GM12878 (cell line): ENCODE results near the gene ZFP62. TPM values are rescaled to one million over a fixed set of nuclear protein-coding genes. Genes with fewer than 3 reads are reported as not detected.

Experiments used
- BHLHE40 ChIP-seq, 2 experiments: fragments of 450-650 bp in 1 of 2; IDR thresholded peaks; 2 replicates each; pipeline ENCODE4 v1.6.1; 2011 to 2017; ENCODE audit warnings: low read depth in 2 of 2, borderline replicate concordance in 1 of 2, improper control_type of control experiment in 1 of 2, low read length in 1 of 2, mild to moderate bottlenecking in 1 of 2
- CEBPB ChIP-seq, 2 experiments: fragments of 150-350 bp in 1 of 2; IDR thresholded peaks; 2 replicates each; pipeline ENCODE4 v1.6.1; 2012 to 2014; ENCODE audit warnings: low read depth in 2 of 2, low read length in 2 of 2, borderline replicate concordance in 1 of 2, inconsistent platforms in 1 of 2
- CREM ChIP-seq: IDR thresholded peaks from 2 replicates; pipeline ENCODE4 v1.6.1; 2014; ENCODE audit warnings: antibody characterized with exemption, low read depth
- DPF2 ChIP-seq: fragments of 450-650 bp; IDR thresholded peaks from 2 replicates; pipeline ENCODE4 v1.6.1; 2017; ENCODE audit warnings: mild to moderate bottlenecking
- EGR1 ChIP-seq, 2 experiments: IDR thresholded peaks; 1 replicate in 1 of 2; 2 replicates in 1 of 2; pipeline ENCODE4 v1.6.1; 2011 to 2012; ENCODE audit warnings: low read depth in 2 of 2, low read length in 2 of 2, borderline replicate concordance in 1 of 2, mild to moderate bottlenecking in 1 of 2, moderate library complexity in 1 of 2
- LARP7 ChIP-seq: fragments of 450-650 bp; IDR thresholded peaks from 2 replicates; pipeline ENCODE4 v1.6.1; 2017; ENCODE audit warnings: mild to moderate bottlenecking
- MEF2B ChIP-seq: fragments of 450-650 bp; IDR thresholded peaks from 2 replicates; pipeline ENCODE4 v1.6.1; 2018; ENCODE audit warnings: mild to moderate bottlenecking, moderate library complexity; ENCODE audit not compliant: partially characterized antibody, poor library complexity, severe bottlenecking
- MXI1 ChIP-seq: fragments of 150-350 bp; IDR thresholded peaks from 2 replicates; pipeline ENCODE4 v1.6.1; 2011; ENCODE audit warnings: low read depth, mild to moderate bottlenecking, inconsistent platforms, low read length, improper control_type of control experiment
- MYC ChIP-seq: IDR thresholded peaks from 2 replicates; pipeline ENCODE4 v1.6.1; 2011; ENCODE audit warnings: mild to moderate bottlenecking, low read length, moderate library complexity, inconsistent platforms; ENCODE audit not compliant: insufficient read depth, insufficient replicate concordance, insufficient read length, severe bottlenecking
- NFXL1 ChIP-seq: fragments of 450-650 bp; IDR thresholded peaks from 2 replicates; pipeline ENCODE4 v1.6.1; 2017; ENCODE audit warnings: antibody characterized with exemption, mild to moderate bottlenecking, borderline replicate concordance
- NKRF ChIP-seq: fragments of 450-650 bp; conservative IDR thresholded peaks from 2 replicates; pipeline ENCODE4 v1.6.1; 2017; ENCODE audit warnings: mild to moderate bottlenecking, moderate library complexity
- NR2F1 ChIP-seq: fragments of 450-650 bp; conservative IDR thresholded peaks from 2 replicates; pipeline ENCODE4 v1.6.1; 2017; ENCODE audit warnings: mild to moderate bottlenecking
- POLR2AphosphoS2 ChIP-seq: IDR thresholded peaks from 2 replicates; pipeline ENCODE4 v1.6.1; 2011; ENCODE audit warnings: low read depth, mild to moderate bottlenecking, low read length, improper control_type of control experiment, moderate library complexity
- POLR2AphosphoS5 ChIP-seq: IDR thresholded peaks from 2 replicates; pipeline ENCODE4 v1.6.1; 2011; ENCODE audit warnings: mild to moderate bottlenecking, low read length, inconsistent platforms
- RAD51 ChIP-seq: fragments of 450-650 bp; IDR thresholded peaks from 2 replicates; pipeline ENCODE4 v1.6.1; 2016; ENCODE audit warnings: moderate library complexity, mild to moderate bottlenecking, inconsistent platforms
- SMARCA5 ChIP-seq: fragments of 450-650 bp; IDR thresholded peaks from 2 replicates; pipeline ENCODE4 v1.6.1; 2017; ENCODE audit warnings: mild to moderate bottlenecking
- SP1 ChIP-seq: IDR thresholded peaks from one replicate; pipeline ENCODE4 v1.6.1; 2011; ENCODE audit warnings: low read depth, low read length
- SUPT20H ChIP-seq: IDR thresholded peaks from 2 replicates; pipeline ENCODE4 v1.6.1; 2011; ENCODE audit warnings: low read depth, mild to moderate bottlenecking, low read length, moderate library complexity, borderline replicate concordance; ENCODE audit not compliant: control insufficient read depth
- TAF1 ChIP-seq: IDR thresholded peaks from 2 replicates; pipeline ENCODE4 v1.6.1; 2011; ENCODE audit warnings: mild to moderate bottlenecking, low read depth, low read length, borderline replicate concordance
- ZBTB11 ChIP-seq: fragments of 450-650 bp; formaldehyde crosslinking; IDR thresholded peaks from 2 replicates; pipeline ENCODE4 v1.5.0; 2022; ENCODE audit warnings: mild to moderate bottlenecking, missing genetic modification characterization
- ZNF207 ChIP-seq: fragments of 450-650 bp; IDR thresholded peaks from 2 replicates; pipeline ENCODE4 v1.6.1; 2014; ENCODE audit warnings: antibody characterized with exemption, mild to moderate bottlenecking, borderline replicate concordance
- polyA plus RNA-seq, 11 experiments: library from polyadenylated mRNA; depleted of rRNA in 4 of 11; unstranded in 6 of 11; stranded (reverse) in 5 of 11; fragments of >200 nt; fragmentation: Nextera tagmentation in 4 of 11; fragmentation: Illumina TruSeq in 1 of 11; extraction: Ambion mirVana in 4 of 11; extraction: Trizol in 1 of 11; gene quantifications; 1 replicate in 1 of 11; 2 replicates in 10 of 11; pipeline versions ENCODE4 v1.2.1 to v1.2.3, GENCODE V29; 2011 to 2016; ENCODE audit warnings: inconsistent platforms in 2 of 11, missing spikeins in 2 of 11, low read depth in 1 of 11
- total RNA-seq, 4 experiments: library from RNA; depleted of rRNA in 3 of 4; stranded (reverse); fragments of >200 nt in 3 of 4; fragmentation: Illumina TruSeq in 1 of 4; extraction: Trizol in 1 of 4; gene quantifications; 2 replicates each; pipeline versions ENCODE4 v1.2.1 to v1.2.3, GENCODE V29; 2013 to 2021
- TF ChIP-seq, protein P1 (sequence below): IDR thresholded peaks from 2 replicates; pipeline ENCODE4 v1.6.1; 2011; ENCODE audit warnings: borderline replicate concordance, low read depth, mild to moderate bottlenecking, moderate library complexity, low read length; ENCODE audit not compliant: insufficient read depth, poor library complexity, severe bottlenecking

Gene ZFP62
- total and polyA plus RNA-seq, 10 of the 15 experiments (the other 5 are each of a cell fraction or from before 2014, with no cell fraction given) = 9.2 to 39.7 (median 21.1) TPM

GRCh38 chr5:180802325-180803180 is 58.5 kb downstream of the ZFP62 start, which contains the start of gene MGAT1 (continued):
- TF ChIP-seq, protein P1, sequence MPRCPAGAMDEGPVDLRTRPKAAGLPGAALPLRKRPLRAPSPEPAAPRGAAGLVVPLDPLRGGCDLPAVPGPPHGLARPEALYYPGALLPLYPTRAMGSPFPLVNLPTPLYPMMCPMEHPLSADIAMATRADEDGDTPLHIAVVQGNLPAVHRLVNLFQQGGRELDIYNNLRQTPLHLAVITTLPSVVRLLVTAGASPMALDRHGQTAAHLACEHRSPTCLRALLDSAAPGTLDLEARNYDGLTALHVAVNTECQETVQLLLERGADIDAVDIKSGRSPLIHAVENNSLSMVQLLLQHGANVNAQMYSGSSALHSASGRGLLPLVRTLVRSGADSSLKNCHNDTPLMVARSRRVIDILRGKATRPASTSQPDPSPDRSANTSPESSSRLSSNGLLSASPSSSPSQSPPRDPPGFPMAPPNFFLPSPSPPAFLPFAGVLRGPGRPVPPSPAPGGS = no peak
- TF ChIP-seq RAD51 = no peak
- 0 out of 2 replicates have a peak, but pooled peaks have one; percentile 44 for TF ChIP-seq NFXL1
- peak; percentile 53; the same call in 1 of the 2 replicates for TF ChIP-seq SMARCA5
- TF ChIP-seq ZNF207 = no peak; the same call in 1 of the 2 replicates
- TF ChIP-seq DPF2 = peak; percentile 49; the same call in 1 of the 2 replicates
- TF ChIP-seq CREM = no peak
- no peak for TF ChIP-seq SUPT20H
- TF ChIP-seq NR2F1 = peak; percentile 60; the same call in 1 of the 2 replicates
- TF ChIP-seq MXI1 = peak; percentile 66
- TF ChIP-seq LARP7 = peak; percentile 82; the same call in 1 of the 2 replicates
- TF ChIP-seq MEF2B = no peak
- peak; percentile 79; the same call in 1 of the 2 replicates for TF ChIP-seq TAF1
- TF ChIP-seq EGR1 (IDR thresholded peaks at IDR 0.05; ENCODE audit: borderline replicate concordance in 1 of 2, low read depth in 2 of 2, low read length in 2 of 2) = no peak
- peak; percentile 47 for TF ChIP-seq MYC
- TF ChIP-seq BHLHE40 (IDR thresholded peaks at IDR 0.05; ENCODE audit: borderline replicate concordance in 1 of 2, low read depth in 2 of 2, low read length in 1 of 2) = 0 out of 4 replicates have a peak, but pooled peaks of 1 of the 2 experiments have one; percentile 21
- peak; percentile 73 for TF ChIP-seq POLR2AphosphoS2
- 0 out of 2 replicates have a peak, but pooled peaks have one; percentile 8 for TF ChIP-seq ZBTB11 (CRISPR knock-in tag)
- TF ChIP-seq NKRF = peak; percentile 92
- no peak for TF ChIP-seq SP1
- TF ChIP-seq CEBPB (IDR thresholded peaks at IDR 0.05; ENCODE audit: borderline replicate concordance in 1 of 2, low read depth in 2 of 2, low read length in 2 of 2) = no peak
- TF ChIP-seq POLR2AphosphoS5 = peak; percentile 59; the same call in 1 of the 2 replicates
